KMS-11 (cell line): ENCODE measurements around the gene SIVA1.

Experiments used
- H2AFZ ChIP-seq: fragments of 200-600 bp; sonication (generic); 2 replicates; pipeline ENCODE4 v1.6.1; 2016; ENCODE audit warnings: antibody characterized with exemption, mixed run types, low read depth
- H3K27ac ChIP-seq: fragments of 200-600 bp; sonication (generic); 2 replicates; pipeline ENCODE4 v1.6.1; 2016; ENCODE audit warnings: mild to moderate bottlenecking, mixed run types
- H3K27me3 ChIP-seq: fragments of 200-600 bp; sonication (generic); 2 replicates; pipeline ENCODE4 v1.6.1; 2017; ENCODE audit warnings: mild to moderate bottlenecking, low read depth, mixed run types, moderate library complexity; ENCODE audit not compliant: insufficient read depth
- H3K36me3 ChIP-seq: fragments of 200-600 bp; sonication (generic); 2 replicates; pipeline ENCODE4 v1.6.1; 2017; ENCODE audit warnings: mild to moderate bottlenecking, mixed run types; ENCODE audit not compliant: insufficient read depth
- H3K4me1 ChIP-seq: fragments of 200-600 bp; sonication (generic); 2 replicates; pipeline ENCODE4 v1.6.1; 2016; ENCODE audit warnings: mild to moderate bottlenecking, low read depth, mixed run types; ENCODE audit not compliant: poor library complexity, severe bottlenecking
- H3K4me2 ChIP-seq: fragments of 200-600 bp; sonication (generic); 2 replicates; pipeline ENCODE4 v1.7.0; 2016; ENCODE audit warnings: mild to moderate bottlenecking, mixed run types
- H3K4me3 ChIP-seq: fragments of 200-600 bp; sonication (generic); IDR thresholded peaks from 2 replicates; pipeline ENCODE4 v1.6.1; 2017; ENCODE audit warnings: low read depth, low read length, mixed read lengths; ENCODE audit not compliant: insufficient read depth
- H3K79me2 ChIP-seq: fragments of 200-600 bp; sonication (generic); 2 replicates; pipeline ENCODE4 v1.6.1; 2016; ENCODE audit warnings: low read depth, mixed run types; ENCODE audit not compliant: insufficient read depth
- H3K9ac ChIP-seq: fragments of 200-600 bp; sonication (generic); 2 replicates; pipeline ENCODE4 v1.6.1; 2016; ENCODE audit warnings: mild to moderate bottlenecking, mixed run types
- H4K20me1 ChIP-seq: fragments of 200-600 bp; sonication (generic); 2 replicates; pipeline ENCODE4 v1.6.1; 2016; ENCODE audit warnings: mild to moderate bottlenecking, mixed run types; ENCODE audit not compliant: insufficient read depth
- CTCF ChIP-seq: fragments of 200-600 bp; sonication (generic); conservative IDR thresholded peaks from 2 replicates; pipeline ENCODE4 v1.6.1; 2017; ENCODE audit warnings: low read depth, mild to moderate bottlenecking, antibody characterized with exemption, low read length, moderate library complexity, mixed read lengths

The SIVA1 gene

GRCh38 chr14:104782808-104783139 is 29.8 kb downstream of the SIVA1 start:
- Histone ChIP-seq H3K36me3 (no peaks in the 10 kb centered on the region), H3K27me3 (no peaks in the 10 kb centered on the region), H4K20me1 (no peaks in the 10 kb centered on the region), H2AFZ (no peak overlapping the region), H3K4me2 (no peak overlapping the region), H3K79me2 (no peaks in the 10 kb centered on the region), H3K9ac (no peak overlapping the region), H3K4me1 (no peaks in the 10 kb centered on the region), H3K27ac (no peak overlapping the region), H3K4me3 (no peak overlapping the region)
- TF ChIP-seq CTCF: no peak

GRCh38 chr14:104783484-104784217 is 30.7 kb downstream of the SIVA1 start:
- Histone ChIP-seq H2AFZ (no peak overlapping the region), H3K4me3 (no peak overlapping the region), H3K36me3 (no peaks in the 10 kb centered on the region), H3K4me2 (no peak overlapping the region), H3K27me3 (no peaks in the 10 kb centered on the region), H4K20me1 (no peaks in the 10 kb centered on the region), H3K4me1 (no peaks in the 10 kb centered on the region), H3K27ac (no peak overlapping the region), H3K79me2 (no peaks in the 10 kb centered on the region), H3K9ac (no peak overlapping the region)
- no peak for TF ChIP-seq CTCF

- H3K27me3 ChIP-seq: no peaks in the 10 kb centered on the region
- H3K36me3 ChIP-seq: no peaks in the 10 kb centered on the region
- no peaks in the 10 kb centered on the region for H3K4me1 ChIP-seq
- no peak overlapping the region for H2AFZ ChIP-seq
- no peaks in the 10 kb centered on the region for H3K79me2 ChIP-seq
- no peak overlapping the region for H3K27ac ChIP-seq
- no peak overlapping the region for H3K9ac ChIP-seq
- H3K4me3 ChIP-seq: no peak overlapping the region
- no peak overlapping the region for H3K4me2 ChIP-seq
- H4K20me1 ChIP-seq: no peaks in the 10 kb centered on the region
- TF ChIP-seq CTCF: no peak
Measured at GRCh38 chr14:104784218-104784568, 31.2 kb downstream of the SIVA1 start.

GRCh38 chr14:104784846-104785707 is 32.1 kb downstream of the SIVA1 start:
- TF ChIP-seq CTCF: no peak
- H3K4me2 ChIP-seq: no peak overlapping the region
- no peaks in the 10 kb centered on the region for H3K4me1 ChIP-seq
- no peaks in the 10 kb centered on the region for H3K27me3 ChIP-seq
- H3K4me3 ChIP-seq: no peak overlapping the region
- H2AFZ ChIP-seq: no peak overlapping the region
- no peaks in the 10 kb centered on the region for H3K79me2 ChIP-seq
- no peak overlapping the region for H3K9ac ChIP-seq
- no peaks in the 10 kb centered on the region for H3K36me3 ChIP-seq
- no peak overlapping the region for H3K27ac ChIP-seq
- no peaks in the 10 kb centered on the region for H4K20me1 ChIP-seq
